Endodermal cell (in vitro differentiated cells): ENCODE measurements around the gene SSTR5. TPM values are rescaled to one million over a fixed set of nuclear protein-coding genes. Genes with fewer than 3 reads are reported as not detected.

Experiments
- DNase-seq: peaks from one replicate; pipeline ENCODE4 v3.0.0-alpha.2; 2017
- H3K27ac ChIP-seq: 2 replicates; pipeline ENCODE4 v1.5.1; 2013; ENCODE audit warnings: mild to moderate bottlenecking, low read depth, low read length, moderate library complexity
- H3K27me3 ChIP-seq: 2 replicates; pipeline ENCODE4 v1.6.1; 2013; ENCODE audit warnings: mild to moderate bottlenecking, low read length, moderate library complexity; ENCODE audit not compliant: insufficient read depth, control insufficient read depth, poor library complexity, severe bottlenecking
- H3K36me3 ChIP-seq: 2 replicates; pipeline ENCODE4 v1.7.0; 2013; ENCODE audit warnings: mild to moderate bottlenecking, low read length, moderate library complexity; ENCODE audit not compliant: control insufficient read depth, insufficient read depth
- H3K4me1 ChIP-seq: one replicate; pipeline ENCODE4 v1.7.0; 2013; ENCODE audit warnings: low read length; ENCODE audit not compliant: control insufficient read depth, insufficient read depth
- H3K4me3 ChIP-seq: 2 replicates; pipeline ENCODE4 v1.5.1; 2013; ENCODE audit warnings: mild to moderate bottlenecking, low read length, moderate library complexity
- H3K9ac ChIP-seq: 2 replicates; pipeline ENCODE4 v1.6.1; 2013; ENCODE audit warnings: mild to moderate bottlenecking, low read length, moderate library complexity; ENCODE audit not compliant: poor library complexity, severe bottlenecking; ENCODE audit errors: extremely low read depth
- H3K9me3 ChIP-seq: 2 replicates; pipeline ENCODE4 v1.6.1; 2013; ENCODE audit warnings: mild to moderate bottlenecking, low read length, moderate library complexity; ENCODE audit not compliant: control insufficient read depth
- H3K27ac Mint-ChIP-seq: 2 replicates; pipeline ENCODE4 v1.8.0; 2020; ENCODE audit warnings: mixed read lengths
- H3K27me3 Mint-ChIP-seq: 2 replicates; pipeline ENCODE4 v1.8.0; 2021; ENCODE audit warnings: mild to moderate bottlenecking, mixed read lengths; ENCODE audit not compliant: insufficient read depth
- H3K36me3 Mint-ChIP-seq: 2 replicates; pipeline ENCODE4 v1.8.0; 2020; ENCODE audit warnings: low read depth, mixed read lengths
- H3K4me1 Mint-ChIP-seq: 2 replicates; pipeline ENCODE4 v1.8.0; 2020; ENCODE audit warnings: mixed read lengths
- H3K4me3 Mint-ChIP-seq: 2 replicates; pipeline ENCODE4 v1.8.0; 2020; ENCODE audit warnings: mild to moderate bottlenecking, moderate library complexity, mixed read lengths
- H3K9me3 Mint-ChIP-seq: 2 replicates; pipeline ENCODE4 v1.8.0; 2020; ENCODE audit warnings: mild to moderate bottlenecking, mixed read lengths
- CTCF ChIP-seq: fragments of 200-600 bp; sonication (generic); conservative IDR thresholded peaks from 2 replicates; pipeline ENCODE4 v1.5.0; 2021; ENCODE audit warnings: antibody characterized with exemption, mild to moderate bottlenecking
- WGBS, 2 experiments: methylation state at CpG; one replicate each; pipeline versions ENCODE4 v1.1.5 to v1.1.7; 2013; ENCODE audit warnings: missing lambda C conversion rate in 2 of 2, mixed read lengths in 1 of 2; ENCODE audit not compliant: insufficient coverage in 1 of 2, insufficient read length in 1 of 2; 5-methylcytosine and 5-hydroxymethylcytosine counted together
- total RNA-seq, 2 donors: library from RNA; stranded (reverse); fragmentation: NEBNext Ultra II Directional in 1 of 2; extraction: Animal tissue kit (Norgen Biotek cat#: 25700) in 1 of 2; gene quantifications; 2 replicates in 1 of 2; 3 replicates in 1 of 2; pipeline ENCODE4 v1.2.1, GENCODE V29; 2021

SSTR5 gene
- total RNA-seq, 2 donors from 2014 or later, result 0.64 to 1.3 TPM

GRCh38 chr16:1036166-1036565, 36.4 kb upstream of the SSTR5 start:
- Mint-ChIP-seq H3K27ac (no peak overlapping the region), H3K4me1 (no peaks in the 10 kb centered on the region), H3K27me3 (no peaks in the 10 kb centered on the region), H3K36me3 (no peaks in the 10 kb centered on the region), H3K9me3 (no peaks in the 10 kb centered on the region), H3K4me3 (no peak overlapping the region)
- H3K9me3 ChIP-seq, result no peaks in the 10 kb centered on the region
- H3K36me3 ChIP-seq, result no peaks in the 10 kb centered on the region
- H3K9ac ChIP-seq, result no peak overlapping the region
- H3K27ac ChIP-seq, result no peak overlapping the region
- H3K4me1 ChIP-seq, result no peaks in the 10 kb centered on the region
- H3K4me3 ChIP-seq, result no peak overlapping the region
- no peaks in the 10 kb centered on the region for H3K27me3 ChIP-seq
- DNase-seq, result no peak
- 85 to 91% methylated on average over 8 to 15 of the region's 15 CpGs for WGBS, 2 experiments
- no peak for TF ChIP-seq CTCF

GRCh38 chr16:1036726-1037393, 35.7 kb upstream of the SSTR5 start:
- H3K36me3 ChIP-seq, result no peaks in the 10 kb centered on the region
- peaks cover 4% of the 10 kb centered on the region for H3K9me3 Mint-ChIP-seq
- 76% methylated on average over 12 to 21 of the region's 21 CpGs for WGBS, 2 experiments
- H3K27ac ChIP-seq, result no peak overlapping the region
- H3K4me3 Mint-ChIP-seq, result no peak overlapping the region
- H3K4me3 ChIP-seq, result no peak overlapping the region
- H3K4me1 Mint-ChIP-seq, result no peaks in the 10 kb centered on the region
- DNase-seq, result no peak
- H3K36me3 Mint-ChIP-seq, result no peaks in the 10 kb centered on the region
- no peak overlapping the region for H3K9ac ChIP-seq
- no peak for TF ChIP-seq CTCF
- no peaks in the 10 kb centered on the region for H3K27me3 ChIP-seq
- no peaks in the 10 kb centered on the region for H3K27me3 Mint-ChIP-seq
- no peaks in the 10 kb centered on the region for H3K4me1 ChIP-seq
- no peaks in the 10 kb centered on the region for H3K9me3 ChIP-seq
- H3K27ac Mint-ChIP-seq, result no peak overlapping the region

- no peaks in the 10 kb centered on the region for H3K36me3 Mint-ChIP-seq
- Histone ChIP-seq H3K27ac (no peak overlapping the region), H3K27me3 (no peaks in the 10 kb centered on the region), H3K9ac (no peak overlapping the region), H3K36me3 (no peaks in the 10 kb centered on the region), H3K4me3 (no peak overlapping the region), H3K9me3 (no peaks in the 10 kb centered on the region), H3K4me1 (no peaks in the 10 kb centered on the region)
- H3K4me3 Mint-ChIP-seq, result no peak overlapping the region
- H3K27ac Mint-ChIP-seq, result no peak overlapping the region
- H3K9me3 Mint-ChIP-seq, result peaks cover 12% of the 10 kb centered on the region
- TF ChIP-seq CTCF, result no peak
- WGBS, 2 experiments, result 91 to 93% methylated on average over 15 to 25 of the region's 31 CpGs
- H3K4me1 Mint-ChIP-seq, result no peaks in the 10 kb centered on the region
- DNase-seq, result no peak
- no peaks in the 10 kb centered on the region for H3K27me3 Mint-ChIP-seq
Measured at GRCh38 chr16:1037394-1038257, 34.9 kb upstream of the SSTR5 start.
